Stimulated activated CD4-positive, alpha-beta T cell treated with anti-CD3 and anti-CD28 coated beads, Interleukin-4, amount 100 ng/mL, for 4 hours (primary cell): ENCODE data around the gene H3-3A.

Experiments used
- DNase-seq, 2 experiments: peaks; one replicate each; pipeline ENCODE4 v3.0.0-alpha.2; 2020

H3-3A gene

DNA sequence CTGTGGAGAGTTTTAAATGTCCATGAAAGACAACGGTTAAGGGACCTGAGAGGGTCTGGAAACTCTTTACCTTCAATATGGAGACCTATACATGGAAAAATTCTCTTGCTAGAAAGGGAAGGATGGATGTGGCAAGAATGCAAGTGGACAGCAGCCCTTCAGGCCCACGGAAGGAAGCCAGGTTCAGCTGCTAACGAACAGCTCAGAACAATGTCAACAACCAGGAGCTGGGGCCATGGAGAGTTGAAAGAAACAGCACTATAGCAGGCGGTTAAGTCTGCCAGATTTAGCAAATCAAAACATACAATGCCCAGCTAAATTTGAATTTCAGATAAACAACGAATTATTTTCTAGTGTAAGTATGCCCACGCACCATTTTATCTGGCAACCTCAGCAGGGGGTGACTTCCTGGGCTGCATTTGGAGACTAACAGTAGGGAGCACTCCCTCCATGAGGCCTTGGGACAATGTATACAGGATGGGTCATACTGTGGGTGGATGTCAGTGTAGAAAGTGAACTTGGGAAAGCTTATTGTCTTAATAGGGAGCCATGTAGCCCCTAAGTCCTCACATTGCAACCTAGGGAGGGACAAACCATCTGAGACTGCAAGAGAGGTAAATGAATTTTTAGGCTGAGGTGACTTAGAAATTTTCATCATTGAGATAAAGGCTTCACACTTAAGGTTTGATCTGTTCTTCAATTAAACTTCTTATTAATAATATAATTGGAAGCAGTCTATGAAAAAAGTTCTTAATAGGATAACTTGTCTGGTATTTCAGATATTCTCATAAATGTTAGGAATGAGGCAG lies 7.8 kb upstream of the H3-3A start:
- no peak for DNase-seq

GRCh38 chr1:226059709-226060108 lies 2.8 kb upstream of the H3-3A start:
- DNase-seq: no peak

- DNase-seq: no peak
These were observed 2.1 kb upstream of the H3-3A start for GRCh38 chr1:226060427-226060826.

GRCh38 chr1:226061068-226061840 lies 1.3 kb upstream of the H3-3A start:
- DNase-seq: no peak

DNA sequence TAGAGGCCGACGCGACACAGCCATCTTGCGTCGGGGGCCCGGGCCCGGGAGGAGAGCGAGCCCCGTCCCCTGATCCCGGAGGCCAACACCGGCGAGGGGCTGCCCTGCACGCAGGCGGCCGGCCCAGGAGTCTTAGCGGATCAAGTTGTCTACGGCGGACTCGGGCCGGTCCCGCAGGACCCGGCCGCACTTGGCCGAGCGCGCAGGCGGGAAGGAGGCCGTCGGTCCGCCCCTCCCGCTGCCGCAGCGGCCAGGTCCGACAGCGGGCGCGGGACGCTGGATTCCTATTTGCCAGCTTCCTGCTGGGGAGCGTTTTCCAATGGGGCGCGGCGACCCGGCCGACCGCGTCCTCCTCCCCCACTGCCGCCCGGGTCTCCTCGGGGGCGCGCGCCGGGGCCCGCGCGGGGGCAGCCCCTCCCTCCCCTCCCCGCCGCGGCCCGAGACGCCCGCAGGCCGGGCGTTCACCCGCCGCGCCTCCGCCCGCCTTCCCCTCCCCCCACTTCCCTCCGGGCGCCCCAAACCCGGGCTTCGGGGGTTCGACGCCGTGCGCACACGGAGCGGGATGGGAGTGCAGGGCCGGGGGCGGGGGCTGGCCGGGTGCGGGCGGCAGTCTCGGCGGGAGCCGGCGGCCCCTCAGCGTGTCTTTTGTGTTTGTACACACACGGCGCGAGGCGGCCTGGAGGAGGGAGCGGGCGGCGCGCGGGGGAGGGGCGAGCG lies 517 bp upstream of the H3-3A start:
- peak; percentile 18 to 40 for DNase-seq

- DNase-seq: peak; percentile 27 to 36
These were observed 884 bp downstream of the H3-3A start for GRCh38 chr1:226063224-226063976.

DNA sequence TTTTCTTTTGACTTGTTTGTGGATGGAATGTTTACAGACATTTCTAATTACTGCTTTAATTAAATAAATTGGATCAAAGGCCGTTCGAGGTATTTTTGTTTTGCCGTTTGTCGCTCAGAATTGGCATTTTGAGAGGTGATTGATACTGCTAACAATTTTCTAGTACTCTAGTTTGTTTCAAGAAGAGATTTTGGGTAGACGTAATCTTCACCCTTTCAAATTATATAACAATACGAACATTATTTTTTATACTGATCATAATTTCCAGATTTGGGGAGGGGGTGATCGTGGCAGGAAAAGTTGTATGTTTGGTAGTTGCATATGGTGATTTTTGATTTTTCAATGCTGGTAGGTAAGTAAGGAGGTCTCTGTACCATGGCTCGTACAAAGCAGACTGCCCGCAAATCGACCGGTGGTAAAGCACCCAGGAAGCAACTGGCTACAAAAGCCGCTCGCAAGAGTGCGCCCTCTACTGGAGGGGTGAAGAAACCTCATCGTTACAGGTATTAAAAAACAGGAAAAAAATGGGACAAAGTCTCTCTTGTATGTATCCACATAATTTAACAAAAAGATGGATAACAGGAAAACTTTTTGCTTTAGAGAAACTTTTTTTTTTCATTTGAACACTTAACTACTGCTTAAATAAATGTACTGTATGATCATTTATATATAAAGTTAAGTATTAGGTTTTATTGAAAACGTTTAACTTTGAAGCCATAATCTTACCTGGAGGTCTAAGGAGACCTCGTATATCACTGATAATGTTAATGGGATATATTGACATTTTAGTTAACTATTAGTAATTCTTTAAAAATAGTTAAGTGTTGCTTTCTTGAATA lies 1.7 kb downstream of the H3-3A start:
- peak in 1 of 2 experiments; percentile 17 for DNase-seq

DNA sequence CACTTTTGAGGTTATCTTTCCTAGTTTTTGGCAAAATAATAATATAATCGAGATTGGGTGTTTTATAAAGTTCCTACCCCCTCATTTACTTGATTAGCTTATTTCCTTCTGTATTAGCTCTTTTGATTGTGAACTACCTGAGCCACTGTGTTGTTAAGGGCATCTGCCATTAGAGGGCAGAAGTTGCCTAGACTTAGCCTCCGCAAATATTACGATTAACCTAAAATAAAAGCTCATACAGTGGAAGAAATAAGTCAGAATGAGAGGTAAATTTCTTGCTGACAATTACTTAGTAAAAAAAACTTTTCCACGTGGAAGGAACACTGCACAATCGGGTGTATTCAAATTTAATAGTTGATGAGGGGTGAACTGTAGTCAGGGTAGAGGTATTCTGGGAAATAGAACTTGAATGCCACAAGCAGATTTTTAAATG lies 2.3 kb downstream of the H3-3A start:
- peak in 1 of 2 experiments; percentile 63 for DNase-seq

GRCh38 chr1:226066415-226067078 lies 4.0 kb downstream of the H3-3A start:
- no peak for DNase-seq

DNA sequence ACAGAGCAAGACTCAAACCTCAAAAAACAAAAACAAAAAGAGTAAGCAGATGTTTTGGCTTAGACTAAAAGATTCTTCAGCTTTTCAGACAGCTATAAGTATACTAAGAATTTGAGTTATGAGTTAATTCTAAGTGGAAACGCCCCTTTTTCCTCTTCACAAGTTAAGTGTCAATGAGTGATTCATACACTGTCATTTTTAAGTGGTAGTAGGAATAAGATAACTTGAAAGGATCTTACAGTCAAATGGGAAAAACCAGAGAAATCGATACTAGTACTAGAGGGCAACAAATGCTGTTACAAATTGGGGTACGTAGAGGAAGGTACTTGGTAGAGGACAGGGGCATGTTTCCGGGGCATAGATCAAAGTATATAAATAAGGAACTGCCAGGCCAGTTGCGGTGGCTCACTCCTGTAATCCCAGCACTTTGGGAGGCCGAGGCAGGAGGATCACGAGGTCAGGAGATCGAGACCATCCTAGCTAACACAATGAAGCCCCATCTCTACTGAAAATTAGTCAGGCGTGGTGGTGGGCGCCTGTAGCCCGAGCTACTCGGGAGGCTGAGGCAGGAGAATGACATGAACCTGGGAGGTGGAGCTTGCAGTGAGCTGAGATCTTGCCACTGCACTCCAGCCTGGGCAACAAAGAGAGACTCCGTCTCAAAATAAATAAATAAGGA lies 7.4 kb downstream of the H3-3A start:
- DNase-seq: no peak

DNA sequence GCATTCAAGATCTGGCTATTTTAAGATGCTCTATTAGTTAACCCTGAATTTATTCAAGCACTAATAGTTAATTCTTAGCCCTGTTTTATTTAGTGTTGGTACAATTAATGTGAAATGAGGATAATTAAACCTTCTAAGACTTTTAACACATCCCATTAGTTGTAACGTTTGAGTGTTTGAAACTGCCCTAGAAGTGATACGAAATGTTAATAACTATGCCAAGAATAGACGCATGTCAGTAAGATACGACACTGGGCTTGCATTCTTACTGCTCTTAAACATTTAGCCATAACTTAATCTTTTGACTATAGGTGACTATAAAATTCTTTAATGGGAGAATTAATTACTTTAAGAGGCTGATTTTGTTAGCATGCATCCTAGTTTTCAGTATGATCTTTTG lies 9.8 kb downstream of the H3-3A start:
- no peak for DNase-seq

GRCh38 chr1:226073184-226073950 lies 10.9 kb downstream of the H3-3A start:
- DNase-seq: no peak

GRCh38 chr1:226074046-226074445 lies 11.5 kb downstream of the H3-3A start:
- DNase-seq: no peak

DNA sequence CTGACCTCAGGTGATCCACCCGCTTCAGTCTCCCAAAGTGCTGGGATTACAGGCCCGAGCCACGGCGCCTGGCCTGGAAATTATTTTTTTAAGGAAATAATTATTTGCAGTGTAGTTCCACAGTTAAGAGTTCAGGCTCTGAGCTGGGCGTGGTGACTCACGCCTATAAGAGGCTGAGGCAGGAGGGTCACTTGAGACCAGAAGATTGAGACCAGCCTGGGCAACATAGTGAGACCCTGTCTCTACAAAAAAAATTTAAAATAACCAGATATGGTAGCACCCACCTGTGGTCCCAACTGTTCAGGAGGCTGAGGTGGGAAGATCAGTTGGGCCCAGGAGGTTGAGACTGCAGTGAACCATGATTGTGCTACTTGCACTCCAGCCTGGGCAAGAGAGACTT lies 13.9 kb downstream of the H3-3A start:
- DNase-seq: no peak

DNA sequence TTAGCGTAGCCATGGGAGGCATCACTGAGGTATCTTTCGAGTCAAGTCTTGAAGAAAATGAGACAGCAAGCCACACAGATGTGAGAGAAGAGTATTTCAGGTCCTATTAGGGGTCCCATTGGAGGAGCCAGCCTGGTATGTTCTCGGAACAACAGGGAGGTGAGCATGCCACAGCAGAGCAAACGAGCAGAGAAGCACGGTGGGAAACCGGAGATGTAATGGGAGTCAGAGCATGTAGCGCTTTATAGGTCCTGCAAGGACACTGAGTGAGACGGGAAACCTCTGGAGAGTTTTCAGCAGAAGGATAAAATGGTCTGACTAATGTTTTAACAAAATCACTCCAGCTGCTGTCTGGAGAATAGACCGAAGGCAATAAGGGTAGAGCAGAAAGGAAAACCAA lies 15.9 kb downstream of the H3-3A start:
- no peak for DNase-seq

DNA sequence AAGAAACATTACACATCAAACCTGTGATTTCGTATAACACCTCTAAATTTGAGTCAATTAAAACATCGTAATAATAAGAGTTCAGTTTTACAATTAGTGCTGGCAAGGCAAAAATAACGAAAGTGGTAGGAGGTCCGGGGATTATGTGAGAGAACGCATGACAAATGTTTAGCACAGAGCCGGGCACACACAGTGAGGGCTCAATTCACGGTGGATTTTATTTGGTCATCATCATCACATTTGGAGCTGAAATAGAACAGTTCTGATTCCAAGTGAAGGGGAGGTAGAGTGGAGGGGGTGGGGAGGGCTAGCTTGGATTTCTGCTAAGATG lies 20.0 kb downstream of the H3-3A start:
- no peak for DNase-seq

- no peak for DNase-seq
These were observed 20.4 kb downstream of the H3-3A start for GRCh38 chr1:226082959-226083301.

- DNase-seq: peak; percentile 89 to 94
These were observed 21.0 kb downstream of the H3-3A start for GRCh38 chr1:226083302-226084101.

- DNase-seq: no peak
These were observed 23.3 kb downstream of the H3-3A start for GRCh38 chr1:226085675-226086285.
